Nephron progenitor cell (in vitro differentiated cells): ENCODE data around the gene GOSR2.

Source experiments
- DNase-seq: peaks from one replicate; pipeline ENCODE4 v3.0.0; 2021
- H3K27ac Mint-ChIP-seq: 2 replicates; pipeline ENCODE4 v1.8.0; 2021; ENCODE audit warnings: mild to moderate bottlenecking, moderate library complexity, mixed read lengths
- H3K27me3 Mint-ChIP-seq: 2 replicates; pipeline ENCODE4 v1.8.0; 2021; ENCODE audit warnings: mild to moderate bottlenecking, low read depth, mixed read lengths; ENCODE audit not compliant: poor library complexity
- H3K36me3 Mint-ChIP-seq: 2 replicates; pipeline ENCODE4 v1.8.0; 2021; ENCODE audit warnings: low read depth, mixed read lengths
- H3K4me1 Mint-ChIP-seq: 2 replicates; pipeline ENCODE4 v1.8.0; 2021; ENCODE audit warnings: mixed read lengths
- H3K4me3 Mint-ChIP-seq: 2 replicates; pipeline ENCODE4 v1.8.0; 2021; ENCODE audit warnings: mild to moderate bottlenecking, moderate library complexity, mixed read lengths
- H3K9me3 Mint-ChIP-seq: 2 replicates; pipeline ENCODE4 v1.8.0; 2021; ENCODE audit warnings: mild to moderate bottlenecking, moderate library complexity, mixed read lengths
- CTCF ChIP-seq: fragments of 200-600 bp; sonication (generic); IDR thresholded peaks from 2 replicates; pipeline ENCODE4 v1.5.0; 2021; ENCODE audit warnings: antibody characterized with exemption

The GOSR2 gene

GRCh38 chr17:46962374-46962790 is 39.4 kb downstream of the GOSR2 start:
- no peak overlapping the region for H3K27ac Mint-ChIP-seq
- peaks cover 87% of the 10 kb centered on the region for H3K27me3 Mint-ChIP-seq
- DNase-seq = no peak
- no peak for TF ChIP-seq CTCF
- H3K4me3 Mint-ChIP-seq = no peak overlapping the region
- H3K4me1 Mint-ChIP-seq = no peaks in the 10 kb centered on the region
- H3K9me3 Mint-ChIP-seq = peaks cover 11% of the 10 kb centered on the region
- no peaks in the 10 kb centered on the region for H3K36me3 Mint-ChIP-seq

GRCh38 chr17:46963571-46963970 is 40.6 kb downstream of the GOSR2 start:
- peaks cover 11% of the 10 kb centered on the region for H3K9me3 Mint-ChIP-seq
- H3K4me3 Mint-ChIP-seq = no peak overlapping the region
- DNase-seq = no peak
- H3K36me3 Mint-ChIP-seq = no peaks in the 10 kb centered on the region
- no peak overlapping the region for H3K27ac Mint-ChIP-seq
- H3K27me3 Mint-ChIP-seq = peaks cover 89% of the 10 kb centered on the region
- no peaks in the 10 kb centered on the region for H3K4me1 Mint-ChIP-seq
- no peak for TF ChIP-seq CTCF

GRCh38 chr17:46964315-46965265 is 41.6 kb downstream of the GOSR2 start:
- peaks cover 90% of the 10 kb centered on the region for H3K27me3 Mint-ChIP-seq
- no peak for TF ChIP-seq CTCF
- no peaks in the 10 kb centered on the region for H3K36me3 Mint-ChIP-seq
- peaks cover 11% of the 10 kb centered on the region for H3K9me3 Mint-ChIP-seq
- no peak overlapping the region for H3K4me3 Mint-ChIP-seq
- H3K4me1 Mint-ChIP-seq = no peaks in the 10 kb centered on the region
- peak; percentile 71 for DNase-seq
- H3K27ac Mint-ChIP-seq = no peak overlapping the region

DNA sequence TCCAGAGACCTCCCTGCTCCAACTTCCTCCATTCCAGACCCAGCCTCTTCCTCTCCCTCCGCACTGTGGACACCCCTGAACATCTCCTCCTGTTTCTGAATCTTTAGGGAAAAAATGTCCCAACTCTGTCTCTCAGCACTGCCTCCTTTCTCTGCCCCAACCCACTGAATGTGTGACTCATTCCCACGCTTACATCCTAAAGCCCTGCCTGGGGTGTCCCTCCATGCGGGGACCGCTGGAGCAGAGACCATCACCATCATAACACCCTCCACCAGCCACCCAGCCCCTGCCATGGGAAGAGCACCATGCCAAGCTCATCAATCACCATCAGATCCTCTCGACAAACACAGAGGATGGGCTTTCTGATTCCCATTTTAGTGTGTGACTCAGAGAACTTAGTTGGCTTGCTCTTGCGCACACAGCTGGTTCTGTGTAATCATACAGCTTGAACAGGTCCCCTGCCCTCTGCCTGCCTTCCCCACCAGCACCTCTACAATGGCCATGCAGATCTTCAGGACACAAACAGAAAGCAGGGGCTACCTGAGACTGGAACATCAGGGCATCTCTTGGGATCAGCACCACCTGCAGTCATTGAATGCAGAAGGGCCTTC is 45.4 kb downstream of the GOSR2 start:
- H3K4me3 Mint-ChIP-seq = no peak overlapping the region
- no peak overlapping the region for H3K27ac Mint-ChIP-seq
- H3K36me3 Mint-ChIP-seq = no peaks in the 10 kb centered on the region
- no peaks in the 10 kb centered on the region for H3K9me3 Mint-ChIP-seq
- peaks cover 87% of the 10 kb centered on the region for H3K27me3 Mint-ChIP-seq
- no peak for DNase-seq
- H3K4me1 Mint-ChIP-seq = no peaks in the 10 kb centered on the region
- TF ChIP-seq CTCF = no peak

DNA sequence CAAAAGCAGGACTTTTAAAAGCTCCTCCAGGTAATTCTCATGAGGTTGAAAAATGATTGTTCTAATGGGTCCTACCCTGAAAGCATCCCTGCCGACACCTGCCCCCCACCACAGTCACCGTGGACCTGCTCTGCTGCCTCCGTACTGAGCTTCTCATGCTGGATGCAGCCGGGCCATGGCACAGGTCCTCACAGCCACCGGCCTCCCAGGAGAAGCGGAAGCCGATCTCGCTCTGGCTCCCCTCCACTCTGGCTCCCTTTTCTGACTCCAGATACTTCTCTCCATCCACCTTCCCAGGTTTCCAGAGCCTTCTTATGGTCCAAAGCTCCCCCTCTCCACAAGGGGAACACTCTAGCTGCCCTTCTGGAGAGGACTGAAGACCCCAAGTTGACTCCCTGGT is 45.9 kb downstream of the GOSR2 start:
- no peak for TF ChIP-seq CTCF
- Mint-ChIP-seq H3K27ac (no peak overlapping the region), H3K9me3 (no peaks in the 10 kb centered on the region), H3K27me3 (peaks cover 91% of the 10 kb centered on the region), H3K4me1 (no peaks in the 10 kb centered on the region), H3K4me3 (no peak overlapping the region), H3K36me3 (no peaks in the 10 kb centered on the region)
- no peak for DNase-seq
